Stimulated activated CD4-positive, alpha-beta T cell treated with anti-CD3 and anti-CD28 coated beads, Interleukin-1b, Interleukin-23, amount 100 ng/mL, for 1 hour (primary cell): ENCODE data around the gene DUSP8.

Source experiments
- DNase-seq, 2 donors: peaks; one replicate each; pipeline ENCODE4 v3.0.0-alpha.2; 2020; ENCODE audit warnings: low read depth in 2 of 2

The DUSP8 gene

GRCh38 chr11:1553808-1554594, 18.1 kb downstream of the DUSP8 start:
- no peak for DNase-seq

GRCh38 chr11:1549338-1550330, 22.4 kb downstream of the DUSP8 start:
- no peak for DNase-seq

- no peak for DNase-seq
Measured at GRCh38 chr11:1548221-1549070, 23.6 kb downstream of the DUSP8 start.

GRCh38 chr11:1547467-1548098, 24.5 kb downstream of the DUSP8 start:
- DNase-seq = no peak

GRCh38 chr11:1546536-1547466, 25.3 kb downstream of the DUSP8 start:
- peak in 1 of 2 donors; percentile 20 for DNase-seq

- no peak for DNase-seq
Measured at GRCh38 chr11:1546077-1546535, 26.0 kb downstream of the DUSP8 start.

- DNase-seq = no peak
Measured at GRCh38 chr11:1545432-1545831, 26.6 kb downstream of the DUSP8 start.

GRCh38 chr11:1544536-1544935, 27.5 kb downstream of the DUSP8 start:
- no peak for DNase-seq

GRCh38 chr11:1543606-1544263, 28.3 kb downstream of the DUSP8 start:
- no peak for DNase-seq

GRCh38 chr11:1542267-1542666, 29.8 kb downstream of the DUSP8 start:
- DNase-seq = no peak

- DNase-seq = no peak
Measured at GRCh38 chr11:1541474-1542204, 30.4 kb downstream of the DUSP8 start.

- DNase-seq = no peak
Measured at GRCh38 chr11:1540074-1540473, 32.0 kb downstream of the DUSP8 start.

GRCh38 chr11:1538153-1538552, 33.9 kb downstream of the DUSP8 start:
- no peak for DNase-seq

GRCh38 chr11:1536065-1536843, 35.8 kb downstream of the DUSP8 start:
- DNase-seq = no peak

GRCh38 chr11:1534682-1535081, 37.4 kb downstream of the DUSP8 start:
- no peak for DNase-seq

- DNase-seq = no peak
Measured at GRCh38 chr11:1534171-1534570, 37.9 kb downstream of the DUSP8 start.

GRCh38 chr11:1533342-1533725, 38.7 kb downstream of the DUSP8 start:
- DNase-seq = no peak
